HG03575 (cell line): ENCODE measurements around the gene SIVA1.

Source experiments
- ATAC-seq: cut with Tn5 transposase; IDR thresholded peaks from one replicate; pipeline ENCODE4 v1.9.1; 2021; ENCODE audit not compliant: unreplicated experiment, insufficient number of reproducible peaks, low FRiP score; ENCODE audit errors: extremely low read depth

The SIVA1 gene

DNA sequence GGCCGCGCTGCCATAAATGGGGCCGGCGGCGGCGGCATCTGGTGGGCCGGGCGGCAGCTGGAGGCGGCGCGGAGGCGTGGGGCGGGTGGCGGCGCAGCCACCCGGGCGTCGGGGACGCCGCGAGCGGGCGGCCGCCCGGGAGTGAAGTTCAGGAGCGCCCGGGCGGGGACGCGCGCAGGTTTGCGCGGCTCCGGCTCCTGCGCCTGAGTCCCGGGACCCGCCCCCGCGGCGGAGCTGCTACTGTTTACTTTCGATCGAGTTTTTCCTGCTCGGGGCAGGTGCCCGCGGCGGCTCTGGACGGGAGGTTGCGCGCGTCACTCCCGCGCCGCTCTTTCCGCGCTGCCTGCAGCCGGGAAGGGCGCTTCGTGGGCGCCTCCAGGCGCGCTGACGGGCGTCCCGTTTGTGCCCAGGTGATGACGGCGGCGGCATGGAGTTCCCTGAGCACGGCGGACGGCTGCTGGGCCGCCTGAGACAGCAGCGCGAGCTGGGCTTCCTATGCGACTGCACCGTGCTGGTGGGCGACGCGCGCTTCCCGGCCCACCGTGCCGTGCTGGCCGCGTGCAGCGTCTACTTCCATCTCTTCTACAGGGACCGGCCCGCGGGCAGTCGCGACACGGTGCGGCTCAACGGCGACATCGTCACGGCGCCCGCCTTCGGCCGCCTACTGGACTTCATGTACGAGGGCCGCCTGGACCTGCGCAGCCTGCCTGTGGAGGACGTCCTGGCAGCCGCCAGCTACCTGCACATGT lies 48.0 kb downstream of the SIVA1 start, which contains the start of gene ZBTB42:
TSS of gene ZBTB42 (plus strand) at position 331 of the 749 bp plus-strand sequence. CDS start at position 428, 97 bp downstream.
- no peak for ATAC-seq

DNA sequence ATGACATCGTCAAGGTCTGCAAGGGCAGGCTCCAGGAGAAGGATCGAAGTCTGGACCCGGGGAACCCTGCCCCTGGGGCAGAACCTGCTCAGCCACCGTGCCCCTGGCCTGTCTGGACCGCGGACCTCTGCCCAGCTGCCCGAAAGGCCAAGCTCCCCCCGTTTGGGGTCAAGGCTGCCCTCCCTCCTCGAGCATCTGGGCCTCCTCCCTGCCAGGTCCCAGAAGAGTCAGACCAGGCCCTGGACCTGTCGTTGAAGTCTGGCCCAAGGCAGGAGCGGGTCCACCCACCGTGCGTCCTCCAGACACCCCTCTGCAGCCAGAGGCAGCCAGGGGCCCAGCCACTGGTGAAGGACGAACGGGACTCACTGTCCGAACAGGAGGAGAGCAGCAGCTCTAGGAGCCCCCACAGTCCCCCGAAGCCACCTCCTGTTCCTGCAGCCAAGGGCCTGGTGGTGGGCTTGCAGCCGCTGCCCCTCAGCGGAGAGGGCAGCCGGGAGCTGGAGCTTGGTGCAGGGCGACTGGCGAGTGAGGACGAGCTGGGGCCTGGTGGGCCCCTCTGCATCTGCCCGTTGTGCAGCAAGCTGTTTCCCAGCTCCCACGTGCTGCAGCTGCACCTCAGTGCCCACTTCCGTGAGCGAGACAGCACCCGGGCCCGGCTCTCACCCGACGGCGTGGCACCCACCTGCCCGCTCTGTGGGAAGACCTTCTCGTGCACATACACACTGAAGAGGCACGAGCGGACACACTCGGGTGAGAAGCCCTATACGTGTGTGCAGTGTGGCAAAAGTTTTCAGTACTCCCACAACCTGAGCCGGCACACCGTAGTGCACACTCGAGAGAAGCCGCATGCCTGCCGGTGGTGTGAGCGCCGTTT lies 48.8 kb downstream of the SIVA1 start:
- no peak for ATAC-seq

DNA sequence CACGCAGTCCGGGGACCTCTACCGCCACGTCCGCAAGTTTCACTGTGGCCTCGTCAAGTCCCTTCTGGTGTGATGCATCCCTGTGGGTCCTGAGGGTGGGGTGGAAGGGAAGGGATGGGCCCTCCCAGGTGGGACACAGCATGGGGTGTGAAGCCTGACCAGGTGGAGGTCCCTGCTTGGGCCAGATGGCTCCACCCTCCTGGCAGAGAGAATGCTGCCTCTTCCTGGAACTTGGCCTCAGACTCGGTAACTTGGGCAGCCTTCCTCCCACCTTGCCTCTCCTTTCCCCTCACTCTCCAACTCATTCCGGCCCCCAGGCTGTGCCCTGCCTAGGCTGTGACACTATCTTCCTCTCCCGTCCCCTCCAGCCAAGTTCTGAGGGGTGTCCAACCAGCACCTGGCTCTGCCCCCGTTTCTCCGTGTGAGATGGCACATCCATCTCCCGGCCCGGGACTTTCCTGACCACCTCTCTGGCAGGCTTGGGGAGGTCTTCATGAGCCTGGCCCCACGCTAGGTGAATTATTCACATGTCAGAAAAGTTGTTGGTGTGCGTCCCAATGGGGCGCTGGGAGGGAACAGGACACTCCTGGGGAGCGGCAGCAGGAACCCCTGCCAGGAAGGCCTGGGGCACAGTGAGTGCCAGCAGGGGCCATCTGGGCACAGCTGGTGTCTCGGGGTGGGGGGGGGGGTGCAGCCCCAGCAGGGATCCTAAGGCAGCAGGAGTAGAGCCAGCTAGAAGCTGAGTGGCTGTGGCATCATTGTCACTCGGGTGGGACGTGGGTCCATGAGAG lies 49.6 kb downstream of the SIVA1 start:
- no peak for ATAC-seq

DNA sequence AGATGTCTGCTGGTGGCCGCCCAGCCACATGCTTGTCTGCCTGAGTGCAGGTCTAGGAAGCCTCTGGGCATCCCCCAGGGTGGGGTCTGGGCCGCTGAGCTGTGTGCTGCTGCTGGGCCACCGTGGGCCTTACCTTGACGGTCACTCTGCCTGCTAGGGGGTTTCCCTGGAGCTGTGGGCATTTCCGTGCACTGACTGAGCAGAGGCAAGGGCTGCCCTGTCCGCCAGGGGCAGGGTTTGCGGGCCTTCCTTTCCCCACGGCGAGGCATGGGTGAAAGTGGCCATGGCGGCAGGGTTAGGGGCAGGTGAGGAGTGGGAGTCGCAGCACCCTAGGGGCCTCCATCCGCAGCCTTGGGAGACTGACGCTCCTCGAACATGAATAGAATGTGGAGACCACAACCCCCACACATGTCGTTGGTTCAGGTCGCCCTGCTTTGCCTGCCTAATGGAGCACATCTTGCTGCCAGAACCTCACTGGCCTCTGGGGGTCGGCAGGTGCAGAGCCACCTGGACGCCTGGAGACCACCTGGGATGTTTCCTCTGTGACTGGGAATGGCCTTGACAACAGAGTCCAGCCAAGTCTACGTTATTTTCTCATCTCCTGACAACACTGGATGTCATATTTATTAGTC lies 50.4 kb downstream of the SIVA1 start:
- ATAC-seq, result no peak

DNA sequence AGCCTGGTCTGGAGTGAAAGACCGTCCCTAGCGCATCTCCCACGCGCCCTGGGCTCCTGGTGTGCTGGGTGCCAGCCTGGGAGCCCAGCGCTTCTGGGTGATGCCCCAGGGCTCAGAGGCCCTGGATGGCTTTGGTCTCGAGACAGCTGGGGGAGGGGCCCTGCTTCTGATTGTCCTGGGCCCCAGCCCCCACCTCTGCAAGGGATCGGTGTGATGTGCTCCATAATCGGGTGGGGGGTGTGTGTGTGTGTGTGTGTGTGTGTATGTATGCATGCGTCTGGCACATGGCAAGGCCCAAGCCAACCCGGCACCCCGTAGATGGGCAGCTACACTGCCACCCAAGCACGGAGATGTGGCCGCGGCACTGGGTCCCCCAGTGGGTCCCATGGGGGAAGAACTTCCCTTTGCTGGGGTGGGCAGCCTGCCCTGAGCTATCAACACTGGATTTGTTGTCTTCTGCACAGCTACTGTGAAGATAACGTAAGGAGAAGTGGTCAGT lies 51.0 kb downstream of the SIVA1 start:
- no peak for ATAC-seq

DNA sequence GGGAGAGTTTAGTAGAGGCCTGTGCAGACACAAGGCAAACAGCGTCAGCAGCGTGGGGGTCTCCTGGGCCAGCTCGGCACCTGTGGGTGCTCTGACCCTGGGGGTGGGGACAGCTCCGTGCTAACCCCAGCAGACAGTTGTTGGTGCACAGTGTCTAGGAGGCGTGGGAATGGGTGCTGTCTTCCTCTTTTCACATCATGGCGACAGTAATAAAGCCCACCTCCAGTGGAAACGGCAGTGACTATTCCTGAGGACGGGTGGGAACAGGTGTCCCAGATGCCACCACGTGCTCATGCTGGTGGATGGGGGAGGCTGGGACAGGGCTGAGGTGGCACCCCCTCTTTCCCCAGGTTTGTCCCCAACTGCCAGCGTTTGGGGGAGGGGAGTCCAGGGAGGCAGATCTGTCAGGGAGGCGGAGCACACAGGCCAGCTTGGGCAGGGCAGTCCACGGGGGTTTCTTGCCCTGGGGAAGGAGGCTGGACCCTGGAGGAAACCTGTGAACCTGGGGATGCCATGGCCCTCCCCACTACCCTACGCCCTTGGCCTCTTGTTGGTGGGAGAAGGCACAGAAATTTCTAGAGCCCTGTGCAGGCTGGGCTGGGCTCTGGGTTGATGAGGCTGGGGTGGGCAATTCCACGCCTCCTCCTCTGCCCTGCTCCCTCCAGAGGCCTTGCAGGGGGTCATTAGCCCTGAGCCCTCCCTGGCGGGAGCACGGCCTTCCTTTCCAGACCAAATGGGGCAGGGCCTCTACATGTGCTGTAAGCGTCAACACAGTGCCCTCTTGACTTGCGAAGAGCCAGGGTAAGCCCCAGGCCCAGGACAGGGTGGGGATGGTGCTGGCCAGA lies 51.8 kb downstream of the SIVA1 start:
- no peak for ATAC-seq

DNA sequence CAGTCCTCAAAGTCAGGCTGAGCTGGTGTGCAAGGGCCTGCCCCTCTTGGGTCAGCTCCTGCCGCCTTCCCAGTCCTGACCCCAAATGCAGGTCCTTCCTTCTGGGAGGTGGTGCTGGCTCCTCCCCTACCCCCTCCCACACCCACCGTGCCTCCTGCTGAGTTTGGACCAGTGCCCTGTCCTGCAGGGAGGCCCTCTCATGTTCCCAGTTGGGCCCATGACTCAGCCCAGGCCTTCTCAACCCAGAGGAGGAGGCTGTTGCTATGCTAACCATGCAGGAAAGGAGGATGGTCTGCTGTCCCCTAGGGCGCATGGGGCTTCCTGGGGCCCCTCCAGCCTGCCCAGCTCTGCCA lies 52.4 kb downstream of the SIVA1 start:
- no peak for ATAC-seq

DNA sequence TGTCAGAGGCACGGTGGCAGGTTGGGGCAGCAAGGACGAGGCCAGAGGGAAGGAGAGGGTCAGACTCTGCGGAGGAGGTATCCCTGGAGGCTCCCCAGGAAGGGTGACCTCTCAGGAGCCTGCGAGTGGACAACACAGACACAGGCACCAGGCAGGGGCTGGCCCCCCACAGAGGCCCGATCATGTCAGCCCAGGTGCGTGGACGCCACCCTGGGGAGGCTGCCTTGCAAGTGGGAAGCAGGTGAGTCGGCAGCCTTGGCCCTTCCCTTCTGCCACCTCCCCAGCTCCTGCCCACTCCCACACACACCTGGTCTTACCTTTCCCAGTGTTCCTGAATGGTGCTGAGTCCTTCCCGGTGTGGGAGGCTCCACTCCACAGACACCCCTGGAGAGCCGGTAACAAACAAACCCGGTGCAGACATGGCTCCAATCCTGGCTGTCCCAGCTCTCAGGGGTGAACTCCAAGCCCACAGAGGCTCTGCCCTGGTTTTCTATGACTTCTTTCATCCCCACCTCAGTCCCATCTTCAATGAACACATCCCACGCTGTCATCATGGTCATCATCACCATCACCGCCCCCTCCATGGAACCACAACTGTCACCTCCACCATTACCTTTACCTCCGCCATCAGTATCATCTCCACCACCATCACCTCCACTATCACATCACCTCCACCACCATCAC lies 53.1 kb downstream of the SIVA1 start:
- ATAC-seq, result no peak

DNA sequence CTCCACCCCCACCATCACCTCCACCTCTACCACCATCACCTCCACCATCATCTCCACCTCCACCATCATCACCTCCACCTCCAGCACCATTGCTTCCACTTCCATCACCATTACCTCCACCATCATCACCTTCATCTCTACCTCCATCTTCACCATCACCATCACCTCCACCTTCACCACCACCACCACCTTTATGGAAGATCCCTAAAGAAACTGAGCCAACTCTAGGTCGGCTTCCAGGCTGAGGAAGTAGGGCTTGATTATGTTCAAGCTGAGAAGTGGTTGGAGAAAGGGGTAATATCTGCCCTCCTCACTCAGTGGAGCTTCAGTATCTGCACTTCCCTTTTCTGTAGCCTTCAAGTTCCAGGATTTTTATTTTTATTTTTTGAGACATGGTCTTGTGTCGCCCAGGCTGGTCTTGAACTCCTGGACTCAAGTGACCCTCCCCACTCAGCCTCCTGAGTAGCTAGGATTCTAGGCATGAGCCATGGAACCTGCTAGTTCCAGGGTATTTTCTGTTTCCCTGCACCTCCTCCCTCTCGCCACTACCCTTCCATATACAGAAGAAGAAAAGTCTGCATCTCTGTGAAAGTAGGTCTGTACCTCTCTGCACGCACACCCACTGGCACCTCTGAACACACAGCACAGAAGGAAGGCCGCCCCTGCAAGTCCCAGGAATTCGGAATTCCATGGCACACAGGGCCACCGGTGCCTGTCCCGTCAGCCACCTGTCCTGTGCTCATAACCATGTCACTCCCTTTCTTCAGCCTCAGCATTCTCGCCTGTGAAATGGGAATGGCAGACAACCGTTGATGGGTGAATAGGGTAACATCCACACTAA lies 53.9 kb downstream of the SIVA1 start:
- no peak for ATAC-seq

DNA sequence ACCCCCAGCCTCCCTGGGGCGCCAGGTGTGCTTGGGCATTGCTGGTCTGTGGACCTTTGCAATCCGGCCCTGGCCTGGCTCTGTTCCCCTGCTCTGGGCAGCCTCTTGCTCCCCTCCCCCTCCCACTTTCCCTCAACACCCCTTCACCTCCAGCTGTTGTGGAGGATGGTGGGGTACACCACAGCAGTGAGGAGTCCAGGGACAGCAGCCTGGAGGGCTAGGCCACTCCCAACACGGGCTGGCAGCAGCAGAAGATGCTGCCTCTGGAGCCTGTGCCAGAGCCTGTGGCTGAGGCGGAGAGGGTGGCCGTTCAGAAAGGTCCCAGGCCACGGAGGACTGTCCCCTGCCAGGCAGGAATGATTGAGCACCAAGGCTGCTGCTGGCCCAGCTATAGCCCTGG lies 55.5 kb downstream of the SIVA1 start:
- no peak for ATAC-seq
